Keratinocyte (primary cell): ENCODE results near the gene PLPPR1. TPM values are rescaled to one million over a fixed set of nuclear protein-coding genes. Genes with fewer than 3 reads are reported as not detected.

ENCODE experiments used
- DNase-seq: peaks from one replicate; pipeline ENCODE4 v3.0.0-alpha.2; 2011; ENCODE audit warnings: low read depth, missing footprints, low spot score
- FAIRE-seq: peaks from 2 replicates; lab custom pipeline; 2011; peaks lifted over from hg19 to GRCh38; lab: Jason Lieb, UNC
- H2AFZ ChIP-seq: 2 replicates; pipeline ENCODE4 v1.6.0; 2012; ENCODE audit warnings: low read length, control low read depth, inconsistent platforms; ENCODE audit not compliant: control insufficient read depth
- H3K27ac ChIP-seq: 2 replicates; pipeline ENCODE4 v1.5.1; 2011; ENCODE audit warnings: low read length; ENCODE audit not compliant: control insufficient read depth, insufficient read depth
- H3K27me3 ChIP-seq: 3 replicates; pipeline ENCODE4 v1.6.0; 2011; ENCODE audit warnings: low read length; ENCODE audit not compliant: control insufficient read depth, insufficient read depth; ENCODE audit errors: extremely low read depth
- H3K36me3 ChIP-seq, 2 experiments: 2 replicates in 1 of 2; 3 replicates in 1 of 2; pipeline ENCODE4 v1.5.1; 2011; ENCODE audit warnings: low read length in 2 of 2, mild to moderate bottlenecking in 1 of 2; ENCODE audit not compliant: control insufficient read depth in 2 of 2, insufficient read depth in 2 of 2; ENCODE audit errors: extremely low read depth in 1 of 2
- H3K4me1 ChIP-seq: 3 replicates; pipeline ENCODE4 v1.5.1; 2011; ENCODE audit warnings: low read length; ENCODE audit not compliant: control insufficient read depth, insufficient read depth; ENCODE audit errors: extremely low read depth
- H3K4me2 ChIP-seq: 3 replicates; pipeline ENCODE4 v1.6.0; 2011; ENCODE audit warnings: low read depth, low read length; ENCODE audit not compliant: control insufficient read depth, insufficient read depth; ENCODE audit errors: extremely low read depth
- H3K4me3 ChIP-seq, 3 experiments: fragments of 200-600 bp in 1 of 3; sonication (generic) in 1 of 3; 2 replicates in 2 of 3; 3 replicates in 1 of 3; pipeline ENCODE4 v1.5.1; 2011 to 2016; ENCODE audit warnings: low read length in 3 of 3, mild to moderate bottlenecking in 3 of 3, control low read depth in 2 of 3, inconsistent platforms in 1 of 3, low read depth in 1 of 3, mixed read lengths in 1 of 3, mixed run types in 1 of 3, moderate library complexity in 1 of 3; ENCODE audit not compliant: control insufficient read depth in 2 of 3, insufficient read depth in 2 of 3; ENCODE audit errors: extremely low read depth in 1 of 3
- H3K79me2 ChIP-seq: 2 replicates; pipeline ENCODE4 v1.6.0; 2012; ENCODE audit warnings: low read length; ENCODE audit not compliant: control insufficient read depth, insufficient read depth
- H3K9ac ChIP-seq: 3 replicates; pipeline ENCODE4 v1.6.0; 2011; ENCODE audit warnings: low read length; ENCODE audit not compliant: control insufficient read depth, insufficient read depth; ENCODE audit errors: extremely low read depth
- H3K9me1 ChIP-seq: 3 replicates; pipeline ENCODE4 v1.6.0; 2011; ENCODE audit warnings: low read length; ENCODE audit not compliant: control insufficient read depth, insufficient read depth; ENCODE audit errors: extremely low read depth
- H3K9me3 ChIP-seq: 2 replicates; pipeline ENCODE4 v1.5.1; 2012; ENCODE audit warnings: low read depth, low read length; ENCODE audit not compliant: control insufficient read depth
- H4K20me1 ChIP-seq: 3 replicates; pipeline ENCODE4 v1.6.0; 2011; ENCODE audit warnings: low read length; ENCODE audit not compliant: control insufficient read depth, insufficient read depth; ENCODE audit errors: extremely low read depth
- CTCF ChIP-seq, 3 experiments: IDR thresholded peaks in 1 of 3; conservative IDR thresholded peaks in 1 of 3; optimal IDR thresholded peaks in 1 of 3; 2 replicates in 2 of 3; 3 replicates in 1 of 3; pipeline versions ENCODE3 to v1.5.1; 2011; ENCODE audit warnings: low read length in 3 of 3, mild to moderate bottlenecking in 3 of 3, moderate library complexity in 2 of 3, control low read depth in 1 of 3, inconsistent platforms in 1 of 3; ENCODE audit not compliant: insufficient read depth in 2 of 3; ENCODE audit errors: extremely low read depth in 1 of 3
- EZH2 ChIP-seq: IDR thresholded peaks from one replicate; pipeline ENCODE4 v1.6.1; 2012; ENCODE audit warnings: inconsistent platforms, mild to moderate bottlenecking, low read length, moderate library complexity
- dilution Hi-C: fragments of 300-500 bp; cut with MboI; formaldehyde crosslinking; loops from one replicate; pipeline ENCODE4 v1.7.0; 2020; ENCODE audit warnings: low sequenced_read_pairs; ENCODE audit not compliant: extremely low pct_ligation_motif_present
- polyA plus RNA-seq, 5 experiments: library from polyadenylated mRNA; depleted of rRNA in 3 of 5; stranded (reverse) in 3 of 5; stranded (forward) in 1 of 5; unstranded in 1 of 5; fragments of >200 nt; gene quantifications; 1 replicate in 1 of 5; 2 replicates in 3 of 5; 3 replicates in 1 of 5; pipeline versions ENCODE4 v1.2.1 to v1.2.3, GENCODE V29; 2011 to 2012; ENCODE audit warnings: missing spikeins in 2 of 5, low read depth in 1 of 5, low replicate concordance in 1 of 5

PLPPR1 gene
- polyA plus RNA-seq, 1 donor (not counting 4 experiments of a cell fraction or from before 2014, with no cell fraction given), result not detected

- Histone ChIP-seq H3K27me3 (no peaks in the 10 kb centered on the region), H3K9me1 (no peaks in the 10 kb centered on the region), H3K9me3 (no peaks in the 10 kb centered on the region), H3K4me1 (no peaks in the 10 kb centered on the region), H3K4me2 (no peak overlapping the region), H3K9ac (no peak overlapping the region), H3K27ac (no peak overlapping the region), H2AFZ (no peak overlapping the region), H3K4me3 (no peak overlapping the region), H3K36me3 (no peaks in the 10 kb centered on the region), H3K79me2 (no peaks in the 10 kb centered on the region), H4K20me1 (no peaks in the 10 kb centered on the region)
- TF ChIP-seq EZH2 (no peak), CTCF (optimal IDR thresholded peaks at IDR 0.05 in 1 of 3, IDR thresholded peaks at IDR 0.05 in 1 of 3, conservative IDR thresholded peaks at IDR 0.05 in 1 of 3; ENCODE audit: extremely low read depth in 1 of 3, insufficient read depth in 2 of 3, low read length in 3 of 3) (no peak)
- dilution Hi-C loops, result no loop called here
- no peak for DNase-seq
- no peak for FAIRE-seq
Measured at GRCh38 chr9:101014566-101014965, 14.0 kb upstream of the PLPPR1 start.

GRCh38 chr9:101018467-101018866 is 10.1 kb upstream of the PLPPR1 start:
- no peaks in the 10 kb centered on the region for H3K36me3 ChIP-seq
- dilution Hi-C loops, result no loop called here
- TF ChIP-seq CTCF (optimal IDR thresholded peaks at IDR 0.05 in 1 of 3, IDR thresholded peaks at IDR 0.05 in 1 of 3, conservative IDR thresholded peaks at IDR 0.05 in 1 of 3; ENCODE audit: extremely low read depth in 1 of 3, insufficient read depth in 2 of 3, low read length in 3 of 3), result no peak
- TF ChIP-seq EZH2, result no peak

More at GRCh38 chr9:101018467-101018866, 10.1 kb upstream of the PLPPR1 start:
- Histone ChIP-seq H3K9ac (no peak overlapping the region), H2AFZ (no peak overlapping the region), H3K79me2 (no peaks in the 10 kb centered on the region), H3K9me3 (no peaks in the 10 kb centered on the region), H3K9me1 (no peaks in the 10 kb centered on the region), H3K27me3 (no peaks in the 10 kb centered on the region), H3K4me1 (no peaks in the 10 kb centered on the region), H4K20me1 (no peaks in the 10 kb centered on the region), H3K4me2 (no peak overlapping the region), H3K4me3 (no peak overlapping the region), H3K27ac (no peak overlapping the region)
- FAIRE-seq, result no peak
- DNase-seq, result no peak
